ENCODE results near the gene CSF3R. TPM values are rescaled to one million over a fixed set of nuclear protein-coding genes. Genes with fewer than 3 reads are reported as not detected.

CSF3R gene
- total RNA-seq, 1 experiment from 2014 or later = not detected

DNA sequence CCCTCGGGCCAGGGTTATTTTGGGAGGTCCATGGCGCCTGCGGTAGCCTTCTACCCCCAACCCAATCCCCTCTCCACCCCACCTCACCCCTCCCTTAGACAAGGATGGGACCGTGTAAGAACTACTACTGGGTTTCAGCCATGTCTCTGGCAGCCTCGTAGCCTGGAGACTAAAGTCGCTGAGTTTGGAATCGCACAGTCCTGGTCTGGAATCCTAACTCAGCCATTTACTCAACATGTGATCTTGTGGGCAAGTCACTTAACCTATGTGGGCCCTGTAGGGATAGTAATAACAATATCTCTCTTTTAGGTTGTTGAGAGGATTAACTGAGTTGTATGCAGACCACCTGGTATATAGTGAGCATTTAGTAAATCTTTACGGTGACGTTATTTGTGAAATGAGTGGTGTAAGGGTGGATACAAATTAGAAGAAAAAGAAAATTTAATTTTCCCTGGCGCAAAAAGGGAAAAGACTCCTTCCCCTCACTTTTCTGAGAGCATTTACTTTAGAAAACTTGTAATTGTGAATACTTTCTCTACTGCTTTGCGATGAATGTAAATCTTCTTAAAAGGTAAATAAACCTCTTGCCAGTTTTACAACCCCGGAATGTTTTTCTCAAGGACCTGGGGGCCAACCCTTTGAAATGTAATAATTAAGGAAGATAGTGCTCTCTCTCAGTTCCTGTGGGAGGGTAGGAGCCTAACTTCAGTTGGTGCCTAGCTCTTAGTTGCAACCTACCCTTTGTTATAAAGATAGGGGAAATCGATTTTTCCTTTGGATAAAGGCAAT is 17.9 kb downstream of the CSF3R start:
- Histone ChIP-seq H3K9ac (ENCODE audit: extremely low read depth, insufficient read length, low read length) (peak overlapping the region; percentile 57), H3K27ac (ENCODE audit: insufficient read length, low read depth, low read length) (peak overlapping the region; percentile 24), H3K4me2 (ENCODE audit: insufficient read depth, insufficient read length, low read length) (peak overlapping the region; percentile 65), H3T11ph (ENCODE audit: low read length) (no peak overlapping the region), H2BK12ac (ENCODE audit: insufficient read length, low read depth, low read length) (peak overlapping the region; percentile 7), H2BK20ac (ENCODE audit: low read depth, low read length, poor library complexity, severe bottlenecking) (peak overlapping the region; percentile 13), H3K23me2 (ENCODE audit: insufficient read length, low read depth, low read length, poor library complexity, severe bottlenecking) (peaks cover 9% of the 10 kb centered on the region), H2AK5ac (ENCODE audit: insufficient read length, low read length) (no peak overlapping the region), H3K27me3 (ENCODE audit: insufficient read depth, low read length) (peaks cover 29% of the 10 kb centered on the region; the same call in 1 of the 2 replicates), H3K79me1 (ENCODE audit: insufficient read depth, low read depth, low read length, poor library complexity, severe bottlenecking) (no peaks in the 10 kb centered on the region), H3K18ac (ENCODE audit: insufficient read length, low read depth, low read length) (peak overlapping the region; percentile 95), H4K91ac (ENCODE audit: insufficient read length, low read depth, low read length) (no peak overlapping the region), H2BK120ac (ENCODE audit: low read depth, low read length, poor library complexity, severe bottlenecking) (peak overlapping the region; percentile 24), H3K56ac (ENCODE audit: insufficient read length, low read depth, low read length) (no peak overlapping the region), H4K8ac (replicated peaks; ENCODE audit: insufficient read length, low read depth, low read length) (no peak overlapping the region), H3K4ac (ENCODE audit: low read depth, low read length) (no peak overlapping the region; the same call in 1 of the 2 replicates), H3K14ac (ENCODE audit: insufficient read depth, low read length) (peak overlapping the region; percentile 90; the same call in 1 of the 2 replicates), H3K23ac (ENCODE audit: insufficient read length, low read depth, low read length) (no peak overlapping the region), H2BK15ac (ENCODE audit: low read depth, low read length) (no peak overlapping the region), H4K20me1 (ENCODE audit: control insufficient read depth, insufficient read depth, insufficient read length) (no peaks in the 10 kb centered on the region), H2AFZ (ENCODE audit: low read length) (no peak overlapping the region), H2BK5ac (ENCODE audit: insufficient read length, low read length) (peak overlapping the region; percentile 32), H3K79me2 (ENCODE audit: insufficient read depth, low read length) (no peaks in the 10 kb centered on the region; the same call in 1 of the 2 replicates), H3K4me1 (ENCODE audit: insufficient read depth, low read length) (no peaks in the 10 kb centered on the region), H3K9me3 (ENCODE audit: control insufficient read depth, low read depth, low read length) (no peaks in the 10 kb centered on the region), H4K5ac (ENCODE audit: insufficient read length, low read depth, low read length) (peak overlapping the region; percentile 36)
- no peak for DNase-seq
- peaks cover 18 to 29% (median 23%) of the 10 kb centered on the region in 3 experiments for H3K36me3 Mint-ChIP-seq (ENCODE audit: insufficient read depth in 1 of 3, low read depth in 3 of 3)
- no peaks in the 10 kb centered on the region for H3K9me3 Mint-ChIP-seq
- H3K4me1 Mint-ChIP-seq = peaks cover 17 to 25% of the 10 kb centered on the region in 2 experiments
- H3K4me3 Mint-ChIP-seq = peak overlapping the region; percentile 99 to 100
- peaks cover 49% of the 10 kb centered on the region for H3K27me3 Mint-ChIP-seq (ENCODE audit: low read depth)
- no CpG with 5 or more reads among the region's 13 CpGs for WGBS (ENCODE audit: extremely low coverage, insufficient read length, low lambda C conversion rate)
- TF ChIP-seq CTCF (conservative IDR thresholded peaks at IDR 0.05) = no peak
- H3K27ac Mint-ChIP-seq = peak overlapping the region; percentile 96 to 100 (median 100)

Data from H9 (cell line).